Neural cell (in vitro differentiated cells): Measurements from ENCODE around the gene AMD1. TPM values are rescaled to one million over a fixed set of nuclear protein-coding genes. Genes with fewer than 3 reads are reported as not detected.

ENCODE experiments used
- H2AFZ ChIP-seq: fragments of 200-600, 300-800 bp; sonication (generic), shearing (Covaris generic); 2 replicates; pipeline ENCODE4 v1.6.0; 2014; ENCODE audit warnings: low read depth, mild to moderate bottlenecking, antibody characterized with exemption, low read length, moderate library complexity
- H3F3A ChIP-seq: fragments of 200-600 bp; shearing (Covaris generic); 2 replicates; pipeline ENCODE4 v1.6.1; 2016; ENCODE audit warnings: mild to moderate bottlenecking, moderate library complexity, mixed read lengths, antibody characterized with exemption, low read length; ENCODE audit not compliant: insufficient read depth, poor library complexity, severe bottlenecking
- H3K27ac ChIP-seq: fragments of 200-600, 300-800 bp; sonication (generic), shearing (Covaris generic); 2 replicates; pipeline ENCODE4 v1.5.1; 2014; ENCODE audit warnings: mild to moderate bottlenecking, low read length, moderate library complexity
- H3K27me3 ChIP-seq: fragments of 300-800, 200-600 bp; sonication (generic), shearing (Covaris generic); 2 replicates; pipeline ENCODE4 v1.6.0; 2014; ENCODE audit warnings: mild to moderate bottlenecking, low read depth, low read length, moderate library complexity; ENCODE audit not compliant: insufficient read depth
- H3K36me3 ChIP-seq: fragments of 300-800, 200-600 bp; sonication (generic), shearing (Covaris generic); 2 replicates; pipeline ENCODE4 v1.5.1; 2014; ENCODE audit warnings: mild to moderate bottlenecking, antibody characterized with exemption, low read length, moderate library complexity; ENCODE audit not compliant: insufficient read depth
- H3K4me2 ChIP-seq: fragments of 300-800, 200-600 bp; sonication (generic), shearing (Covaris generic); 2 replicates; pipeline ENCODE4 v1.6.0; 2014; ENCODE audit warnings: mild to moderate bottlenecking, low read length
- H3K4me3 ChIP-seq: fragments of 300-800, 200-600 bp; sonication (generic), shearing (Covaris generic); 2 replicates; pipeline ENCODE4 v1.5.1; 2014; ENCODE audit warnings: mild to moderate bottlenecking, low read length, moderate library complexity
- H3K79me2 ChIP-seq: fragments of 200-600 bp; shearing (Covaris generic); replicated peaks from 2 replicates; pipeline ENCODE4 v1.6.0; 2014; ENCODE audit warnings: mild to moderate bottlenecking, low read length, moderate library complexity; ENCODE audit not compliant: insufficient read depth
- H3K9ac ChIP-seq: fragments of 300-800, 200-600 bp; sonication (generic), shearing (Covaris generic); 2 replicates; pipeline ENCODE4 v1.6.1; 2016; ENCODE audit warnings: mild to moderate bottlenecking, low read length, mixed read lengths
- H3K9me2 ChIP-seq: fragments of 200-600 bp; shearing (Covaris generic); 2 replicates; pipeline ENCODE4 v1.6.1; 2016; ENCODE audit warnings: mild to moderate bottlenecking, low read length, mixed read lengths; ENCODE audit not compliant: insufficient read depth
- H3K9me3 ChIP-seq: fragments of 200-600, 300-800 bp; sonication (generic), shearing (Covaris generic); 2 replicates; pipeline ENCODE4 v1.6.1; 2016; ENCODE audit warnings: mild to moderate bottlenecking, mixed run types, low read length, moderate library complexity, mixed read lengths
- H4K20me1 ChIP-seq: fragments of 200-600 bp; shearing (Covaris generic); 2 replicates; pipeline ENCODE4 v1.6.1; 2016; ENCODE audit warnings: mild to moderate bottlenecking, mixed run types; ENCODE audit not compliant: insufficient read depth
- CTCF ChIP-seq: fragments of 450-650 bp; IDR thresholded peaks from 2 replicates; pipeline ENCODE4 v1.5.1; 2014; ENCODE audit warnings: antibody characterized with exemption, mild to moderate bottlenecking, moderate library complexity; ENCODE audit not compliant: poor library complexity, severe bottlenecking
- EP300 ChIP-seq: fragments of 450-650 bp; conservative IDR thresholded peaks from 2 replicates; pipeline ENCODE4 v1.6.1; 2014; ENCODE audit warnings: antibody characterized with exemption, mild to moderate bottlenecking, moderate library complexity; ENCODE audit not compliant: poor library complexity, severe bottlenecking
- EZH2 ChIP-seq: fragments of 200-600, 300-800 bp; shearing (Covaris generic), sonication (generic); IDR thresholded peaks from 2 replicates; pipeline ENCODE4 v1.6.1; 2014; ENCODE audit warnings: antibody characterized with exemption, low read length, borderline replicate concordance, mild to moderate bottlenecking; ENCODE audit not compliant: insufficient read depth, poor library complexity, severe bottlenecking
- MXI1 ChIP-seq: fragments of 450-650 bp; conservative IDR thresholded peaks from 2 replicates; pipeline ENCODE4 v1.6.1; 2014; ENCODE audit warnings: antibody characterized with exemption, mild to moderate bottlenecking; ENCODE audit not compliant: poor library complexity, severe bottlenecking
- POLR2AphosphoS5 ChIP-seq: IDR thresholded peaks from 2 replicates; pipeline ENCODE4 v1.6.1; 2012
- RAD21 ChIP-seq: fragments of 450-650 bp; conservative IDR thresholded peaks from 2 replicates; pipeline ENCODE4 v1.6.1; 2014; ENCODE audit warnings: antibody characterized with exemption, mild to moderate bottlenecking, moderate library complexity
- REST ChIP-seq: IDR thresholded peaks from 2 replicates; pipeline ENCODE4 v1.6.1; 2012; ENCODE audit warnings: borderline replicate concordance
- SMC3 ChIP-seq: fragments of 450-650 bp; conservative IDR thresholded peaks from 2 replicates; pipeline ENCODE4 v1.6.1; 2014; ENCODE audit warnings: antibody characterized with exemption, mild to moderate bottlenecking, moderate library complexity; ENCODE audit not compliant: poor library complexity
- TAF1 ChIP-seq: IDR thresholded peaks from 2 replicates; pipeline ENCODE4 v1.6.1; 2012; ENCODE audit warnings: low read depth
- polyA plus RNA-seq: library from polyadenylated mRNA; depleted of rRNA; stranded (reverse); fragments of >200 nt; gene quantifications from 2 replicates; pipeline ENCODE4 v1.2.3, GENCODE V29; 2014

AMD1 gene
- polyA plus RNA-seq, 1 donor from 2014 or later: 86.5 TPM

- peak; percentile 61 for TF ChIP-seq MXI1
- no peak for TF ChIP-seq REST
- TF ChIP-seq CTCF: no peak
- no peak for TF ChIP-seq SMC3
- no peak for TF ChIP-seq EP300
- no peak for TF ChIP-seq EZH2
- TF ChIP-seq TAF1: no peak
- Histone ChIP-seq H4K20me1 (peaks cover under 1% of the 10 kb centered on the region), H3K4me3 (peak overlapping the region; percentile 89), H3K9me2 (no peaks in the 10 kb centered on the region), H3K9me3 (no peaks in the 10 kb centered on the region), H3F3A (peaks cover 6% of the 10 kb centered on the region), H3K9ac (peak overlapping the region; percentile 85), H3K79me2 (peaks cover 36% of the 10 kb centered on the region), H3K27me3 (no peaks in the 10 kb centered on the region), H3K4me2 (no peak overlapping the region), H2AFZ (peak overlapping the region; percentile 30), H3K27ac (peak overlapping the region; percentile 95), H3K36me3 (no peaks in the 10 kb centered on the region)
These were observed 429 bp downstream of the AMD1 start for GRCh38 chr6:110874880-110875547.

- peak overlapping the region; percentile 85 for H3K9ac ChIP-seq
- H3K27ac ChIP-seq: peak overlapping the region; percentile 95
- no peak for TF ChIP-seq REST
- no peak for TF ChIP-seq MXI1
- no peak for TF ChIP-seq CTCF
- no peak for TF ChIP-seq TAF1
- no peak for TF ChIP-seq EZH2
- TF ChIP-seq SMC3: no peak
- TF ChIP-seq EP300: no peak
- no peak for TF ChIP-seq POLR2AphosphoS5
- no peak for TF ChIP-seq RAD21
- peak overlapping the region; percentile 89 for H3K4me3 ChIP-seq
- no peaks in the 10 kb centered on the region for H3K36me3 ChIP-seq
- H3K4me2 ChIP-seq: no peak overlapping the region
- H3K79me2 ChIP-seq: peaks cover 42% of the 10 kb centered on the region
- H3F3A ChIP-seq: peaks cover 6% of the 10 kb centered on the region
- no peaks in the 10 kb centered on the region for H3K9me3 ChIP-seq
- H2AFZ ChIP-seq: peak overlapping the region; percentile 12
- H3K27me3 ChIP-seq: no peaks in the 10 kb centered on the region
- no peaks in the 10 kb centered on the region for H3K9me2 ChIP-seq
- H4K20me1 ChIP-seq: peaks cover 3% of the 10 kb centered on the region
These were observed 1.1 kb downstream of the AMD1 start for GRCh38 chr6:110875548-110876169.
